Prostate gland (tissue), 2 donors: Measurements from ENCODE around the gene CEPT1.

Source experiments
- CTCF ChIP-seq, 4 experiments: fragments of 200-600 bp in 2 of 4; fragments of 450-650 bp in 2 of 4; sonication (generic) in 2 of 4; IDR thresholded peaks; 1 replicate in 3 of 4; 2 replicates in 1 of 4; pipeline ENCODE4 v1.5.1; 2016 to 2019; ENCODE audit warnings: antibody characterized with exemption in 4 of 4, mild to moderate bottlenecking in 2 of 4, moderate library complexity in 2 of 4
- POLR2A ChIP-seq: fragments of 450-650 bp; IDR thresholded peaks from one replicate; pipeline ENCODE4 v1.6.1; 2016; ENCODE audit warnings: antibody characterized with exemption, mild to moderate bottlenecking
- POLR2AphosphoS5 ChIP-seq: sonication (generic); formaldehyde crosslinking; IDR thresholded peaks from one replicate; pipeline ENCODE4 v1.6.1; 2017; ENCODE audit warnings: antibody characterized with exemption

GRCh38 chr1:111202707-111203623 is 62.9 kb downstream of the CEPT1 start:
- no peak for TF ChIP-seq POLR2A
- no peak for TF ChIP-seq CTCF (IDR thresholded peaks at IDR 0.05)
- no peak for TF ChIP-seq POLR2AphosphoS5
